GM12891 (cell line): Measurements from ENCODE around the gene HLA-DRA.

ENCODE experiments used
- POLR2A ChIP-seq: IDR thresholded peaks from 2 replicates; pipeline ENCODE4 v1.6.1; 2011; ENCODE audit warnings: low read depth, low read length, control low read depth
- POLR2AphosphoS5 ChIP-seq: IDR thresholded peaks from 2 replicates; pipeline ENCODE4 v1.6.1; 2011; ENCODE audit warnings: low read depth, low read length, control low read depth
- SPI1 ChIP-seq: IDR thresholded peaks from 2 replicates; pipeline ENCODE4 v1.6.1; 2011; ENCODE audit warnings: low read depth, low read length, control low read depth
- TAF1 ChIP-seq: IDR thresholded peaks from 2 replicates; pipeline ENCODE4 v1.6.1; 2011; ENCODE audit warnings: low read depth, low read length, control low read depth

DNA sequence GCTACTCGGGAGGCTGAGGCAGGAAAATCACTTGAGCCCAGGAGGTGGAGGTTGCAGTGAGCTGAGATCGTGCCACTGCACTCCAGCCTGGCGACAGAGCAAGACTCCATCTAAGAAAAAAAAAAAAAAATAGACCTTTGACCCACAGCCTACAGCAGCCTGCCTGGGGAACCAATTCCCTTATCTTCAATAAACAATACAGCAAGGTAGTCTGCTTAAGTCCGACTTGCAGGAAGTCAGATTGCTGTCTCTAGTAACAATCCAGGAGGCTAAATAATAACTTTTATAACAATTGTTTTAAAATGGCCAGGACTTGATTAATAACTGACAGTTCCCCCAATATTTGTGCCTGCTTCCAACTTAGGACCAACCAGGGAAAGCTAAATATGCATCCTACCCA is 13.3 kb upstream of the HLA-DRA start:
- TF ChIP-seq TAF1: no peak
- no peak for TF ChIP-seq POLR2A
- no peak for TF ChIP-seq POLR2AphosphoS5
- no peak for TF ChIP-seq SPI1
